Measurements from ENCODE around the gene SC5D.

The SC5D gene, protein sequence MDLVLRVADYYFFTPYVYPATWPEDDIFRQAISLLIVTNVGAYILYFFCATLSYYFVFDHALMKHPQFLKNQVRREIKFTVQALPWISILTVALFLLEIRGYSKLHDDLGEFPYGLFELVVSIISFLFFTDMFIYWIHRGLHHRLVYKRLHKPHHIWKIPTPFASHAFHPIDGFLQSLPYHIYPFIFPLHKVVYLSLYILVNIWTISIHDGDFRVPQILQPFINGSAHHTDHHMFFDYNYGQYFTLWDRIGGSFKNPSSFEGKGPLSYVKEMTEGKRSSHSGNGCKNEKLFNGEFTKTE

GRCh38 chr11:121292495-121293287 lies at the start of gene SC5D:
TSS of gene SC5D (plus strand) at chr11:121292771. CDS start at chr11:121303376, 10,605 bp downstream.
- peak; percentile 96 for DNase-seq

DNA sequence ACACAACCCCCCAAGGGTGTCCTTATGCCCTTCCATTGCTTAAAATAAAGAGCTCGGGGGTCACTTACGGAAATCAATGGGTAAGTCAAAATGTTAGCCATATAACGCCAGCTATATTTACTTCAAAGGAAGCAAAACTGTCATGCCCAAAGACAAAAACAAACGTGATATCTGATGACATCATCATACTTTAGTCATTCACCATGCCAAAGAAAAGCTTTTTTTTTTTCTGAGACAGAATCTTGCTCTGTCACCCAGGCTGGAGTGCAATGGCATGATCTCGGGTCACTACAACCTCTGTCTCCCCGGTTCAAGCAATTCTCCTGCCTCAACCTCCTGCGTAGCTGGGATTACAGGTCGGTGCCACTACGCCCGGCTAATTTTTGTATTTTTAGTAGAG lies 47.7 kb upstream of the SC5D start:
- DNase-seq = no peak

GRCh38 chr11:121246021-121246768 lies 46.4 kb upstream of the SC5D start:
- no peak for DNase-seq

DNA sequence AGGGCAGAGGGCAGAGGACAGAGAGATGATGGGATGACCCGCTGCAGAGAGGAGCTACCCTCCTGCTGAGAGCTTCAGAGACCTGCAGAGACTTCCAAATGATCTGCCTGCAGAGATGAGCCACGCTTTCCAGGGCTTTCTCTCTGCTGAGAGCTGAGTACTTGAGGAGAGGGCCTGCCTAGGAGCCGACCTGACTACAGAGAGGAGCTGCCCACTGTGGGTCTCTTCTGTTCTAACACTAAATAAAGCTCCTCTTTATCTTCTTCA lies 45.9 kb upstream of the SC5D start:
- no peak for DNase-seq

- DNase-seq = no peak
Measured at GRCh38 chr11:121248496-121248895, 44.1 kb upstream of the SC5D start.

DNA sequence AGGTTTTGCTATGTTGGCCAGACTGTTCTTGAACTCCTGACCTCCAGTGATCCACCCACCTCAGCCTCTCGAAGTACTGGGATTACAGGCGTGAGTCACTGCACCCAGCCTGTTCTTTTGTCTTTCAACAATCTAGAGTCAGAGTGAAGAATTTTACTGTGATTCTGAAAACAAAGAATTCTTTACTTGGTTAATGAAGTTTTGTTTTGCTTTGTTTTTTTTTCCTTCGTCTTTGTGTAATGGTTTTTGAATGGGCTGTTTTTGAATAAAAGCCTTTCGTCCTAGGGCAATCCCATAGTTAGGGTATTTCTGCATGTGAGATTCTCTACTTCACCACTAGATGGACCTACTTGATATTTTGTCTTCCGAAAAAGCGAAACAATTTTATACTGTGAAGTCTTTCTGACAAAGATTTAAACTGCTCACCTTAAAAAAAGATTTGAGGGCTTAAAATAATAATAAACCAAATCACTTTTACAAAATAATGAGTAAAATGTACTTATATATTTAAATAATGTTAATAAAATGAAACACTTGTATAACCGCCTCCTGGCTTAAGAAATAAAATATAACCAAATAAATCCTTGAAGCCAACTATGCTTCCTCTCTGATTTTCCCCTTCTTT lies 43.4 kb upstream of the SC5D start:
- DNase-seq = peak; percentile 40

DNA sequence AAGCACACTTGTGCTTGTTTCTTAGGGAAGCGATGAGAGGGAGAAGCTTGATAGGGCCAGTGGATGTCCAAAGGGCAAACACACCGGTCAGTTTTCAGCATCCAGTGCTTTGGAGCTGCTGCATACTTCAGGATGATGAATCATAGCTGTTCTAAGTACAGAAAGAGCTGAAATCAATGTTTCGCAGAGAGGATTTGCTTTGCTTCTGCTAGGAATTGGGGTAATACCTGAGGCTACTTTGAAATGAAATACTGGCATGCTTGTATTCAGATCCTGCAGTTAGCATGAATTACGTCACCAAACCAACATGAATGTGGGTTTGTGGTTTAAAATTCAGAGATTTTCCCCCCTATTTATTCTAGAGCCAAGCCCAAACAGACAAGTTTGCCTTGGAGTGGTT lies 41.7 kb upstream of the SC5D start:
- DNase-seq = no peak

GRCh38 chr11:121253951-121254350 lies 38.6 kb upstream of the SC5D start:
- DNase-seq = no peak

DNA sequence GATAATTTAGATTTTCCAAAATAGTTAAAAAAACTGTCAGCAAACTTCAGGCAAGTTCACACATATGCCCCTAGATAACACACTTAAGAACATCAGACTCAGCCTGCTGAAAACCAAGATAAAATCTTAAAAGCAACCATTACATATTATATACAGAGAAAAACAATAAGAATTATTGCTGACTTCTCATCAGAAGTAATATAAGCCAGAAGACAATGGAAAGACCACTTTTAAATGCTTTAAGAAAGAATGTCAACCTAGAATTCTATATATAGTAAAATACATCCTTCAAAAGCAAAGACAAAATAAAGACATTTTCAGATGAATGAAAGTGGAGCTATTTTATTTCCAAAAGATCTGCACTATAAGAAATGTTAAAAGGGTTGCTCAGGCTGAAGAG lies 37.8 kb upstream of the SC5D start:
- no peak for DNase-seq

- no peak for DNase-seq
Measured at GRCh38 chr11:121255473-121256125, 37.0 kb upstream of the SC5D start.

- DNase-seq = no peak
Measured at GRCh38 chr11:121257289-121257688, 35.3 kb upstream of the SC5D start.

DNA sequence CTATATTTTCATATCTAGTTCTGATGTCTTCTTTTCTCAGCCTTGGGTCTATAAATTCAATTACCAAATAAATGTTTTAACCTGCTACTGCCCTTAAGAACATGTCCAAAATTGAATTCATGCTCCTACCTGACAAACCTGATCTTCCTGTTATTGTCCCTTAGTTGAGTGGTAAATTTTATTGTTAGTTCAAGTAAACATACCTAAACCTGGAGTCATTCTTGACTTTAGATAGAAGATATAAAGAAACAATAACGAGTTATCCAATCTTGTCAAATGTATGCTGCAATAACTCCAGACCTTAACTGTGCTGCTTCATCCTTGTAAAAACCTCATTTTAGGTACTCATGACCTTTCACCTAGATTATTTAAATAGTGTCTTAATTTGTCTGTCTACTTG lies 34.6 kb upstream of the SC5D start:
- DNase-seq = no peak

GRCh38 chr11:121265586-121265985 lies 27.0 kb upstream of the SC5D start:
- DNase-seq = no peak

DNA sequence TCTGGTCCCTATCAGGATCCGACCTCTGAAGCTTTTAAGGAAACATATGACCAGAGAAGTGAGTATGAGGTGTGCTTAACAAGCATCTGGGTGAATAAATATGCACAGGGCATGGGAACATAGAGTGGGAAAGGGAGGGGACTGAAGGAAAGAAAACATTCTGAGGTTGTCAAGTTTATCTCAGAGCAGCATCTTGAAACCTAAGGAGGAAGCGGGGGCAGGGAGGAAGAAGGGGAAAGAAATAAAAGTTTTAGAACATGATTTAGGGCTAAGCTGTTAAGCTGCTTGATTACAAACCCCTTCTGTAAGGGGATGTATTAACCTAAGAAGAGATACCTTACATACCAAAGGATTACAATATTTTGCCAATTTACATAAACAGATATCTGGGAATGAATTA lies 24.0 kb upstream of the SC5D start:
- no peak for DNase-seq

- no peak for DNase-seq
Measured at GRCh38 chr11:121270001-121270678, 22.4 kb upstream of the SC5D start.

DNA sequence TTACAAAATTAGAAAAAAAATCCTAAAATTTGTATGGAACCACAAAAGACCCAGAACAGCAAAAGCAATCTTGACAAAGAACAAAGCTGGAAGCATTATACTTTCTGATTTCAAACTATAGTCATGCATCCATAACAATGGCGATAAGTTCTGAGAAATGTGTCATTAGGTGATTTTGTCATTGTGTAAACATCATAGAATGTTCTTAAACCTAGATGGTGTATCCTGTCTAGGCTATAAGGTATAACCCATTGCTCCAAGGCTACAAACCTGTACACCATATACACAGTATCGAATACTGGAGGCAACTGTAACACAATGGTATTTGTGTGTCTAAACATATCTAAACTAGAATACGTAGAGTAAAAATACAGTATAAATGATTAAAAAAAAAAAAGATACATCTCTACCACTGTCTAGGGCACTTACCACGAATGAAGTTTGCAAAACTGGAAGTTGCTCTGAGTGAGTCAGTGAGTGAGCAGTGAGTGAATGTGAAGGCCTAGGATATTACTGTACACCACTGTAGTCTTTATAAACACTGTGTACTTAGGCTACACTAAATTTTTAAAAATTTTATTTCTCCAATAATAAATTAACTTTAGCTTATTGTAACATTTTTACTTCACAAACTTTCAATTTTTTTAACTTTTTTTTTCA lies 18.1 kb upstream of the SC5D start:
- DNase-seq = no peak

DNA sequence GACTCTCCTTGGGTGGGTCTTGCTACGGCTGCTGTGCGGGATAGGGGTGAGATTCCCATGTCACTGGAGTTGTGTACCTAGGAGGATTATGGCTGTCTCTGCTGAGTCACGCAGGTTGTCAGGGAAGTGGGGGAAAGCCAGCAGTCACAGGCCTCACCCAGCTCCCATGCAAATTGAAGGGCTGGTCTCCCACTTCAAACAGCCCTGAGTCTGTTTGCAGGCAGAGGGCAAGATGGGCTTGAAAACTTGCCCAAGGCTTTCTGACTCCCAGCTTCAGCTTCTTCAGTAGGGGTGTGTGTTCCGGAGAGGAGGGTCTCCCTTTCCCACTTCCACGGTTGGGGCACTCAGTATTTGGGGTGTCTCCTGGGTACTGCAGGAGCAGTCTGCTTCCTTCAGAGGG lies 10.9 kb upstream of the SC5D start:
- no peak for DNase-seq

DNA sequence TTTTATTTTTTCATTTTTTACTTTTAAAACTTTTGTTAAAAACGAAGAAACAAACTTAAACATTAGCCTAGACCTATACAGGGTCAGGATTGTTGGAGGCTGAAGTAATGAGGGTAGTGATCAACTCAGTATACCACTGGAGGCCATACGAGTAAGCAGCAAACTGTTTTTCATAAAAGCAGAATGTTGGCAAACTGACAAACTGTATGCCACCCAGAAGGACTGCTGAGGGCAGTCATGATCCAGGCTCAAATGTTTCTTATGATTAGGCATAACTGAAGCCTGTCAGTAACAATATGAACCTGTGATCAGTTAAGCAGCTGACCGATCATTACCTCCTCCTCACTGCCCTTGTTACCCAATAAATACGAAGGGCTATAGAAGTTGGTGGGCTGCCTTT lies 10.2 kb upstream of the SC5D start:
- DNase-seq = no peak

DNA sequence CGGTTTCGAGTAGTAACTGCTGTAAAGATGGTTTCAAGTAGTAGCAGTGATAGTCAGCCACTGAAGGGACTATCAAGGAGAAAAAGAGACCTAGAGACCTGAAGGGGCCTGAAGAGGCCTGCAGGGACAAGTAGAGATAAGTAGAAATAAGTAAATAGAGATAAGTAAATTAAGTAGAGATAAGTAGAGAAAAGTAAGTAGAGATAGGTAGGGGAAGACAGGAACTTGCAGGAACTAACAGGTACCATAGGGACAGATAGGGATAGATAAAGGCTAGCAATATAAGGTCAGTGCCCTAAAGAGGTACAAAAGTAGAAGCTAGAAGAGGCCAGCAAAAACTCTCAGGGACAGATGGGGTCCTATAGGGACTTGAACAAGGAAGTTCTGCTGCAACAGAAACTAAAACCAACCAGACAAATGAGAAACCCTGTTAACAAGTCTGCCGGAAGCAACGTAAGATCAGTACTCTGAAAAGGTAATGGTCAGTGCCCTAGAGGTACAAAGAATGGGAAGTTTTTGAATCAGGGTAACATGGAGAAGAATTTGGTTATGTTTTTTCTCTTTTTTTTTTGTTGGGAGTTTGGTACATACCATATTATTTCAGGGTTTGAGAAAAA lies 9.6 kb upstream of the SC5D start:
- DNase-seq = no peak

DNA sequence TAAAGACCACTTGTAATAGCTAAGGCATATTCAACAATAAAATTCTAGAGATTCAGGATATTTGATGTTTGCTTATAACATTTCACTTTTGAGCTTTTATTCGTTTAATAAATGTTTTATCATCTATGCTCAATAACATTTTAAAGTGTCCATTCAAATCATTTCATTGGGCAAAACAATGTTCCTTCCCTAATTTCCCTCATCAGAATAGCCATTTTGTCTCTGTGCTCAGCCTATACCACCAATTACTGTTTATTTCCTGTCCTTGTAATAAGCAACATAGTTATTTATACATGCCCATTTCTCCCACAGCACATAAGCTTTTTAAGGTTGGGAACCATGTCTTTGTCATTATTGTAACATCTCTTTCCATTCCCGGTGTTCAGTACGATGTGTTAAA lies 1.3 kb upstream of the SC5D start:
- no peak for DNase-seq

DNA sequence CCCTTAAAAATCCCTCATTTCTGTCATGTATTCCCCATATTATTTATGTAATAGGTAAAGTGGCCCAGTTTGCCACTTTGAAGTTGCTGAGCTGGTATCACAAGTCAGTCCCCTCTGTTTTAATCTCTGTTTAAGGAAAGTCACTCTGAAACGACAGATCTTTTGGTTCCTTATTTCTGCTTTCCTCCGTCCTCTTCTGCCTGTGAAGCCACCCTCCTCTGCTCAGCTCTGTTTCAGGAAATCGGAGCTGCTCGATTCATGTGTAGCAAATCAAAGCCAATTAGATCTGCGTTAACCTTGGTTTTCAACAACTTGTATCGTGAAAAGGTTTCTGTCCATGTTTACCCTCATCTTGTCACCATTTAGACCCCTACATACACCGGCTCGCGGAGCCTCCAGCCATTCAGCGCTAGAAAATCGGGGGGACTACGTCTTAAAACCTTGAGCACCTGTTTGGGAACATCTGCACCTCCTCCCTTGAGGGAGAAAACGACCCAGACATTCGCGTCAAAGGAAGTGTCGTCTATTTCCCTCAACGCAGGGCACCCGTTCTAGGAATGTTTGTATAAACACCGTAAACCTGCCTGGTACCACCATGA lies 576 bp upstream of the SC5D start:
- peak; percentile 18 for DNase-seq
